Erythroblast (primary cell): Measurements from ENCODE around the gene SLC36A3.
"Not testable (repeated sequence)": the region's sequence is repeated elsewhere in the genome, so short reads cannot be mapped to it uniquely, and the experiment has no call there.

Source experiments
- GATA1 ChIP-seq: IDR thresholded peaks from 2 replicates; pipeline ENCODE4 v1.6.1; 2011; ENCODE audit warnings: low read depth, mild to moderate bottlenecking, control low read depth, low read length, moderate library complexity
- POLR2A ChIP-seq: IDR thresholded peaks from 2 replicates; pipeline ENCODE4 v1.6.1; 2011; ENCODE audit warnings: mild to moderate bottlenecking, low read length

DNA sequence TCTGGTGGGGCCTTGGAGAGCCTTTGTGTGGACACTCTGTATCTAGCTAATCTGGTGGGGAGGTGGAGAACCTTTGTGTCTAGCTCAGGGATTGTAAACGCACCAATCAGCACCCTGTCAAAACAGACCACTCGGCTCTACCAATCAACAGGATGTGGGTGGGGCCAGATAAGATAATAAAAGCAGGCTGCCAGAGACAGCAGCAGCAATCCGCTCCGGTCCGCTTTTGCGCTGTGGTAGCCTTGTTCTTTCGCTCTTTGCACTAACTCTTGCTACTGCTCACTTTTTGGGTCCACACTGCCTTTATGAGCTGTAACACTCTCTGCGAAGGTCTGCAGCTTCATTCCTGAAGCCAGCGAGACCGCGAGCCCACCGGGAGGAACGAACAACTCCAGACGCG, 6.3 kb upstream of the SLC36A3 start:
- not testable (repeated sequence) for TF ChIP-seq POLR2A, GATA1
